Measurements from ENCODE around the gene DLGAP1. TPM values are rescaled to one million over a fixed set of nuclear protein-coding genes. Genes with fewer than 3 reads are reported as not detected.

DLGAP1 gene
- total and polyA plus RNA-seq, 10 of the 15 experiments (the other 5 are each of a cell fraction or from before 2014, with no cell fraction given) = 0.23 to 27.6 (median 1.9) TPM

- ChIA-PET CTCF (interaction anchor here (0.7 to 1.4 kb wide), 4 partner anchors 10 to 991 kb away, joined by 3 to 4 read pairs (median 3); no protein-coding TSS in a partner anchor), RAD21 (ENCODE audit: unreplicated experiment) (no interaction called here), SMC1A (ENCODE audit: uncharacterized antibody, unreplicated experiment) (interaction anchor here (1.4 kb wide), 1 partner anchor 15 kb away, joined by 6 read pairs; no protein-coding TSS in a partner anchor), POLR2A (interaction anchor here (0.6 kb wide), 1 partner anchor 80 kb away, joined by 4 read pairs; no protein-coding TSS in a partner anchor)
- in situ Hi-C loops (cut with MboI) = no loop called here
- Histone ChIP-seq H3K27ac (ENCODE audit: control insufficient read depth, insufficient read depth) (no peak overlapping the region), H3K36me3 (ENCODE audit: control insufficient read depth in 2 of 2, insufficient read depth in 2 of 2, low read length in 1 of 2) (no peaks in the 10 kb centered on the region; a peak in 1 of 4 replicates), H3K4me3 (no peak overlapping the region), H3K27me3 (replicated peaks in 1 of 2; ENCODE audit: control insufficient read depth in 2 of 2, insufficient read depth in 2 of 2, low read length in 1 of 2) (no peaks in the 10 kb centered on the region), H3K4me2 (ENCODE audit: control insufficient read depth, insufficient read depth) (no peak overlapping the region), H3K9me3 (replicated peaks; ENCODE audit: control insufficient read depth, insufficient read depth, low read length) (no peaks in the 10 kb centered on the region), H4K20me1 (ENCODE audit: control insufficient read depth, insufficient read depth) (no peaks in the 10 kb centered on the region), H3K9ac (ENCODE audit: control insufficient read depth, insufficient read depth, low read length) (no peak overlapping the region), H3K4me1 (ENCODE audit: control insufficient read depth, insufficient read depth, low read length) (no peaks in the 10 kb centered on the region), H3K79me2 (ENCODE audit: control insufficient read depth, insufficient read depth, low read length) (no peaks in the 10 kb centered on the region), H2AFZ (ENCODE audit: control insufficient read depth, low read depth, low read length) (no peak overlapping the region)
- FAIRE-seq (no peak), DNase-seq (ENCODE audit: low read depth, low spot score) (no peak), ATAC-seq (no peak)
- intact Hi-C loops (cut with micrococcal nuclease; ENCODE audit: unreplicated experiment) = no loop called here
- no TSS peak for BruUV-seq (replicated peaks)
- WGBS (ENCODE audit: insufficient coverage, insufficient replicate concordance, low lambda C conversion rate, missing lambda C conversion rate) = 41% methylated on average over 3 of the region's 3 CpGs
- TF ChIP-seq BRCA1 (IDR thresholded peaks at IDR 0.05; ENCODE audit: low read depth, low read length) (no peak), SMARCA5 (IDR thresholded peaks at IDR 0.05) (no peak), NR2C1 (IDR thresholded peaks at IDR 0.05) (no peak), SREBF1 (IDR thresholded peaks at IDR 0.05; ENCODE audit: low read length) (no peak), YBX1 (IDR thresholded peaks at IDR 0.05) (no peak), E2F8 (IDR thresholded peaks at IDR 0.05; ENCODE audit: low read depth, partially characterized antibody) (no peak), TCF12 (IDR thresholded peaks at IDR 0.05; ENCODE audit: low read depth, low read length) (no peak), IKZF1 (conservative IDR thresholded peaks at IDR 0.05) (no peak), HDAC6 (IDR thresholded peaks at IDR 0.05; ENCODE audit: unreplicated experiment) (no peak), REST (IDR thresholded peaks at IDR 0.05; ENCODE audit: low read depth, low read length) (no peak), SUZ12 (IDR thresholded peaks at IDR 0.05; ENCODE audit: unreplicated experiment) (no peak), KDM1A (IDR thresholded peaks at IDR 0.05; ENCODE audit: borderline replicate concordance) (no peak), BACH1 (IDR thresholded peaks at IDR 0.05; ENCODE audit: borderline replicate concordance) (no peak), TARDBP (IDR thresholded peaks at IDR 0.05; ENCODE audit: borderline replicate concordance) (no peak), TBL1XR1 (IDR thresholded peaks at IDR 0.05; ENCODE audit: low read depth, low read length) (no peak), EP300 (IDR thresholded peaks at IDR 0.05; ENCODE audit: borderline replicate concordance in 1 of 2, control insufficient read depth in 1 of 2, low read depth in 2 of 2, low read length in 2 of 2) (no peak), CREM (IDR thresholded peaks at IDR 0.05; ENCODE audit: low read depth) (no peak)
Measured at GRCh38 chr18:3682061-3682460, 773.0 kb downstream of the DLGAP1 start.
